ENCODE results near the gene PLEKHM1. TPM values are rescaled to one million over a fixed set of nuclear protein-coding genes. Genes with fewer than 3 reads are reported as not detected.

PLEKHM1 gene
- total RNA-seq, 1 donor from 2014 or later: 15.9 TPM

DNA sequence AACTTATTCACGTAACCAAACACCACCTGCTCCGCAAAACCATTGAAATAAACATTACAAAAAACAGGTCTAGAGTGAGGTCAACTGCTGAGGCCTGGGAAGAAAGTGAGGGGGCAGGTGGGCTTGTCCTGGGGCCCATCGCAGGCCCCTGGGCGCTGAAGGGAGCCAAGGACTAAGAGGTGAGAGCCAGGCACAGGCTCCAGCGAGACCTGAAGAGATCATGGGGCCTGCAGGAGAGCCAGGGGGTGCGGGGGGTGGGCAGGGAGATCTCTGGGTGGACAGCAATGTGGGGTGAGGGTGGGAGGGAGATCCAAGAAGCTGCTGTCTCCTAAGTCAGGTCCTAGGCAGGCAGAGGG, 65.8 kb downstream of the PLEKHM1 start:
- H3K4me3 ChIP-seq (ENCODE audit: low read depth, low read length): peak overlapping the region; percentile 82
- no peak for DNase-seq (ENCODE audit: low read depth)
- TF ChIP-seq, protein P1, sequence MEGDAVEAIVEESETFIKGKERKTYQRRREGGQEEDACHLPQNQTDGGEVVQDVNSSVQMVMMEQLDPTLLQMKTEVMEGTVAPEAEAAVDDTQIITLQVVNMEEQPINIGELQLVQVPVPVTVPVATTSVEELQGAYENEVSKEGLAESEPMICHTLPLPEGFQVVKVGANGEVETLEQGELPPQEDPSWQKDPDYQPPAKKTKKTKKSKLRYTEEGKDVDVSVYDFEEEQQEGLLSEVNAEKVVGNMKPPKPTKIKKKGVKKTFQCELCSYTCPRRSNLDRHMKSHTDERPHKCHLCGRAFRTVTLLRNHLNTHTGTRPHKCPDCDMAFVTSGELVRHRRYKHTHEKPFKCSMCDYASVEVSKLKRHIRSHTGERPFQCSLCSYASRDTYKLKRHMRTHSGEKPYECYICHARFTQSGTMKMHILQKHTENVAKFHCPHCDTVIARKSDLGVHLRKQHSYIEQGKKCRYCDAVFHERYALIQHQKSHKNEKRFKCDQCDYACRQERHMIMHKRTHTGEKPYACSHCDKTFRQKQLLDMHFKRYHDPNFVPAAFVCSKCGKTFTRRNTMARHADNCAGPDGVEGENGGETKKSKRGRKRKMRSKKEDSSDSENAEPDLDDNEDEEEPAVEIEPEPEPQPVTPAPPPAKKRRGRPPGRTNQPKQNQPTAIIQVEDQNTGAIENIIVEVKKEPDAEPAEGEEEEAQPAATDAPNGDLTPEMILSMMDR (conservative IDR thresholded peaks at IDR 0.05; ENCODE audit: low read depth, low read length): no peak

DNA sequence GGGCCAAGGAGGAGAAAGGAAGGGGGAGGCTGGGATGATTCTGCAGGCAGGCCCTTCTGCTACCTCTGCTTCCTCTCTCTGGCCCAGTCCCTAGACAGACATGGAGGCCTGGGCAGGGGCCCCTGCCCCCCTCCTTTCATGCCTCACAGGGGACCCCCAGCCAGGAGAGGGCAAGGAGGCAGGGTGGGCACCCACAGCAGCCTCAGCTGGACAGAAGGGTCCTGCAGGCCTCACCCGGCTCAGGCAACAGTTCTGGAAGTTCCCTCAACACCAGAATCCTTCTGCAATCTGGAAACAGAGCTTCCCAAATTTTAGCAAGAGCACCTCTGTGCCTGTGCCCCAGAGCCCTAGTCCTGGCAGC, 66.6 kb downstream of the PLEKHM1 start:
- TF ChIP-seq, protein P1 (conservative IDR thresholded peaks at IDR 0.05; ENCODE audit: low read depth, low read length): no peak
- DNase-seq (ENCODE audit: low read depth): no peak
- peak overlapping the region; percentile 82 for H3K4me3 ChIP-seq (ENCODE audit: low read depth, low read length)

DNA sequence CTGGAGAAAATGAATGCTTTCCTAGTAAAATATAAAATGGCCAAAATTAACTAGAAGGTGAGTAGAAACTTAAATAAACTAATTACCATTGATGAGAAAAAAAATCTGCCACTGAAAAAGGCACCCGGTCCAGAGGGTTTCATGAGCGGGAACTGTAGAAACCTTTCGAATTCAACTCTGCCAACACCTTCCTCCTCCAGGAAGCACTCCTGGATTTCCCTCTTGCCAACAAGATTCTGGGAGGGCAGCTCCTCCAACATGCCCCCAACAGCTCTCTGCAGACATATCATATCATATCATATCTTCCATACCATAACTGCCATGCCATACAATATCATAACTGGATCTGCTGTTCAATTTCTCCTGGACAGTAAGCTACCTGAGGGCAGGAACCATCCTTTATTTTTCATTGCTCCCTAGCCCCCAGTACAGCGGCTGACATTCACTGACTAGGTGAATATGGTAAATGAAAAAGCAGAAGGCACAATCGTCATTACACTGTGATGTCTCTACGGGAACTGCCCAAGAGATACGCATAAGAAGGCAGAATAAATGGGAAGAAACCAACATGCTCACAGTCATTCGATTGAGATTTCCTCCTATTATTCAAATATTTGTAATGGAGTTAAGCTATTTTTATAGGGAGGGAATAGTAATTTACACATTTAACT, 67.1 kb downstream of the PLEKHM1 start:
- peak overlapping the region; percentile 82 for H3K4me3 ChIP-seq (ENCODE audit: low read depth, low read length)

DNA sequence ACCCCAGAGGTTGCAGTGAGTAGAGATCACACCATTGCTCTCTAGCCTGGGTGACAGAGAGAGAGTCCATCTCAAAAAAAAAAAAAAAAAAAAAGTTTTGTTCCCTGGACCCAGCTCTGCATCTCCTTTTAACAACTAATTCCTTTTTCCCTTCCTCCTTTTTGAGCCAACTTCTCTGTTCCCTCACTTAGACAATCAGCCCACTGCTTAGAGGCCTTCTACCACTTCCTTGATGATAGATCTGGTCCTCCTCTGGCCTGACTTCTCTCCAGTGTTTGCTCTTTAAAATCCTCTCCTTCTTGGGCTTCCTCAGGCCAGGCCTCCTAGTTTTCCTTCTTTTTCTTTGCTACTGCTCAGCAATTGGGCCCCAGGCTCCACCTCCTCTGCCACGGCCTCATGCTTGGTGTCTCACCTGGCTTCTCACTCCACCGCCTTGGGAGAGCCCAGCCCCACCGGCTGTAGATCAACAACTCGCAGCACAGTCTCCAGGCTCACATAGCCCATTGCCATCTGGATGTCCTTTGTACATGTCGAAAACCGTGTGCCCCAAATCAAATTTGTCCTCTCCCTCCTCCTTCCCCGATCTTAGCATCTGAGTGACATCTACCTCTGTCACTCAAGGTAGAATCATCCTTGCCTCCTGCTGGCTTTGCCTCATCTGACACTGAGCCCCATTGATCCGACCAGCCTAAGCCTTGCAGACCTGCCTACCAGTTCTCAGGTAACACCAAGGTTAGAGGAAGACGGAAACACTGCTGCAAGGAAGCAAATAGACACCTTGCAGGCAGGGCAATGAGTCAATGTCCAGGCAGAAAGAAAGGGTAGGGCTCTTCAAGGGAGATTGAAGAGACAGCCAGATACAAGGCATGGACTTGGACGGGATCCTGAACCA, 75.3 kb downstream of the PLEKHM1 start:
- H3K4me3 ChIP-seq (ENCODE audit: low read depth, low read length): no peak overlapping the region
- TF ChIP-seq, protein P1 (conservative IDR thresholded peaks at IDR 0.05; ENCODE audit: low read depth, low read length): no peak
- no peak for DNase-seq (ENCODE audit: low read depth)

More for the DNA sequence above, 67.1 kb downstream of the PLEKHM1 start:
- DNase-seq (ENCODE audit: low read depth): no peak
- TF ChIP-seq, protein P1 (conservative IDR thresholded peaks at IDR 0.05; ENCODE audit: low read depth, low read length): no peak

DNA sequence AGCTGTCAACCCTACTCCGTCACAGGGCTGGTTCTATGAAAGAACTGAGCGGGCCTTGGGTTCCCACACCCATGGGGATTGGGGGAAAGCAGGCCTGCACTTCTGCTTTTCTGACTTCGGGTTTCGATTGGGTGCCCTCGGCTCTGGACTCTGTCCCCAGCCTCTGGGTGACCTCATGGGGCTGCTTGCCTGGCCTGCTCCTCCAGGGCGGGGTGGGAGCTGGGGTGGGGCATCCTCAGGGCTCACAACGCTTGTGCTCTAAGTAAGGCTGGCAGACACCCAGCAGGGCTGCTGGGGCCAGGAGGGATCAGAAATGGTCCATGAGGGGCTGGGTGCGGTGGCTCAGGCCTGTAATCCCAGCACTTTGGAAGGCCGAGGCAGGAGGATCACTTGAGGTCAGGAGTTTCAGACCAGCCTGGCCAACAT, 77.0 kb downstream of the PLEKHM1 start:
- H3K4me3 ChIP-seq (ENCODE audit: low read depth, low read length): no peak overlapping the region
- TF ChIP-seq, protein P1 (conservative IDR thresholded peaks at IDR 0.05; ENCODE audit: low read depth, low read length): no peak
- DNase-seq (ENCODE audit: low read depth): no peak

DNA sequence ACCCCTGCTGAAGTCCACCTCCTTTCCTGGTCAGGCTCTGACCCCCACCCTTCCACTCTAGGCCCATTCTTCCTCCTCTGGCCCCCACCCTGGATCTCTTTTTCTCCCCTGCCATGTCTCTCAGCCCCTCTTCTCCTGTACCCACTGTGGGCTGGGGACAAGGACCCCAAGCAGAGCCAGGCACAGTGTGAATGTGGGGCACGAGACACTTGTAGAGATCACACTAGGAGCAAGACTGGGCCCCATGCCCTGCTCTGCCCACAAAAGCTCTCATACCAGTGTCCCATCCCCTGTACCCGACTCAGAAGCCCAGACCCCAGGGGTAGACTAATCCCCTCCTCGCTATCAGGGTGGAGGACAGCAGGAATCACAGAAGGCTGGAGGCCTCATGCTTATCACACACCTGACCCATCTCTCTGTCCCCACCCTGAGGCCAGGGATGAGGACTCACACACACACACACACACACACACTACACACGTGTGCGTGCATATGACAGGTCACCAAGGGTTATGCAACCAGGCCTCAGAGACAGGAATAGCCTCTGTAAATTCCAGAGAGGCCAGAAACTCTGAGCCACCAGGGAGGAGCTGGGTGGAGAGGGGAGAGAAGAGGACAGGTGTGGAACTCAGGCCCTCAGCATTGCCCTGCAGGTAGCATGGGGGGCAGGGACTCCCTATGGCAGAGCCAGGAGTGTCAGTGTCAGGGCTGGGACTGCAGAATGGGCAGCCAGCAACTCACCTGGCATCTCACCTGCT, 79.0 kb downstream of the PLEKHM1 start:
- no peak overlapping the region for H3K4me3 ChIP-seq (ENCODE audit: low read depth, low read length)
- DNase-seq (ENCODE audit: low read depth): no peak
- TF ChIP-seq, protein P1 (conservative IDR thresholded peaks at IDR 0.05; ENCODE audit: low read depth, low read length): no peak

All from epithelial cell of proximal tubule (primary cell).